ENCODE data around the gene ACADVL. TPM values are rescaled to one million over a fixed set of nuclear protein-coding genes. Genes with fewer than 3 reads are reported as not detected.

Gene ACADVL
- total RNA-seq, 1 donor from 2014 or later = 215 TPM

GRCh38 chr17:7237266-7237760 is 17.6 kb downstream of the ACADVL start:
- no peak for TF ChIP-seq CTCF (conservative IDR thresholded peaks at IDR 0.05)
- H3K27me3 Mint-ChIP-seq (ENCODE audit: low read depth) = peaks cover 21% of the 10 kb centered on the region
- no peaks in the 10 kb centered on the region for H3K9me3 Mint-ChIP-seq
- H3K36me3 Mint-ChIP-seq (ENCODE audit: low read depth) = peaks cover 24% of the 10 kb centered on the region
- H3K27ac Mint-ChIP-seq (ENCODE audit: unreplicated experiment) = no peak overlapping the region
- H3K4me3 Mint-ChIP-seq = peak overlapping the region; percentile 99
- H3K4me1 Mint-ChIP-seq = peaks cover 60% of the 10 kb centered on the region
- DNase-seq (ENCODE audit: low read depth, low spot score) = no peak

- no peak for TF ChIP-seq CTCF (conservative IDR thresholded peaks at IDR 0.05)
- Mint-ChIP-seq H3K4me1 (peaks cover 61% of the 10 kb centered on the region), H3K36me3 (ENCODE audit: low read depth) (peaks cover 26% of the 10 kb centered on the region), H3K27ac (ENCODE audit: unreplicated experiment) (no peak overlapping the region), H3K4me3 (peak overlapping the region; percentile 99), H3K9me3 (no peaks in the 10 kb centered on the region), H3K27me3 (ENCODE audit: low read depth) (peaks cover 25% of the 10 kb centered on the region)
- peak; percentile 60 for DNase-seq (ENCODE audit: low read depth, low spot score)
Measured at GRCh38 chr17:7237761-7238419, 18.2 kb downstream of the ACADVL start.

DNA sequence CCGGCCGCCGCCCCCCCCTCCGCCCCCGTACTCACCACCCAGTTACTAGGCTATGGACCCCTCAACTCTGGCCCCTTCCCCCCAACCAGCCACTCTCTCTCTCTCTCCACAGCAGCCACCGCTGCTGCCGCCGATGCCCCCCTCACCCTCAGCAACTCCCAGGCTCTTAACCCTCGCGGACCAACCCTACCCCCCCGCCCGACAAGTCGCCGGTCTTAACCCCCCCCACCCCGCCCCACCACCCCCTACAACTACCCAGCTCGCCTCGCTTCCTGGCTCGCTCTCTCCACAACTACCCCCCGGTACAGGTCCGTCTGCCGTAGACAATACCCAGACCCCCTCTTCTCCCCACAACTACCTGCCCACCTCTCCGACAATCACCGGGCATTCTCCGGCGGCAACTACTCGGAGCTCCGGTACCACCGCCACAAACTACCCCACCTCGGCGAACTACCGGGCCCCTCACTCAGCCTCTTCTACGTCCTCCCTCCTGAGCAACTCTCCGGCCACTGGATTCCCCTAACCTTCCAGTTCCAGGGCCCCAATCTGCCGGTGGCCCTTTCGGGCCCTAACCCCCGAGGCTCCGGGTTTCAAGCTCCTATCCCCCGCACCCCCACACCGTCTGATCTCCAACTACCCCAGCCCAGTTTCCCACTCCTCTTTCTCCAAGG is 18.8 kb downstream of the ACADVL start:
- DNase-seq (ENCODE audit: low read depth, low spot score) = no peak
- Mint-ChIP-seq H3K27ac (ENCODE audit: unreplicated experiment) (peak overlapping the region; percentile 99), H3K9me3 (no peaks in the 10 kb centered on the region), H3K36me3 (ENCODE audit: low read depth) (peaks cover 27% of the 10 kb centered on the region), H3K4me1 (peaks cover 60% of the 10 kb centered on the region), H3K27me3 (ENCODE audit: low read depth) (peaks cover 22% of the 10 kb centered on the region), H3K4me3 (peak overlapping the region; percentile 94)
- no peak for TF ChIP-seq CTCF (conservative IDR thresholded peaks at IDR 0.05)

GRCh38 chr17:7239091-7240027 is 19.6 kb downstream of the ACADVL start, which contains the start of gene PHF23:
Gene PHF23, minus strand, starts transcription at chr17:7239457. Its CDS starts 178 bp downstream, at chr17:7239279.
- H3K4me3 Mint-ChIP-seq = peak within 1 kb of the TSS; percentile 94
- H3K4me1 Mint-ChIP-seq = peaks cover 56% of the 10 kb centered on the region
- H3K36me3 Mint-ChIP-seq (ENCODE audit: low read depth) = peaks cover 28% of the 10 kb centered on the region
- peak within 1 kb of the TSS; percentile 99 for H3K27ac Mint-ChIP-seq (ENCODE audit: unreplicated experiment)
- no peak for TF ChIP-seq CTCF (conservative IDR thresholded peaks at IDR 0.05)
- no peaks in the 10 kb centered on the region for H3K9me3 Mint-ChIP-seq
- peaks cover 22% of the 10 kb centered on the region for H3K27me3 Mint-ChIP-seq (ENCODE audit: low read depth)
- peak; percentile 96 for DNase-seq (ENCODE audit: low read depth, low spot score)

- H3K36me3 Mint-ChIP-seq (ENCODE audit: low read depth) = peaks cover 26% of the 10 kb centered on the region
- H3K9me3 Mint-ChIP-seq = no peaks in the 10 kb centered on the region
- H3K4me1 Mint-ChIP-seq = peaks cover 47% of the 10 kb centered on the region
- no peak for DNase-seq (ENCODE audit: low read depth, low spot score)
- peak overlapping the region; percentile 94 for H3K4me3 Mint-ChIP-seq
- no peak for TF ChIP-seq CTCF (conservative IDR thresholded peaks at IDR 0.05)
- H3K27me3 Mint-ChIP-seq (ENCODE audit: low read depth) = peaks cover 19% of the 10 kb centered on the region
- peak overlapping the region; percentile 92 for H3K27ac Mint-ChIP-seq (ENCODE audit: unreplicated experiment)
Measured at GRCh38 chr17:7240375-7240774, 20.6 kb downstream of the ACADVL start.

Data from neural crest cell (in vitro differentiated cells).